ENCODE results near the gene SLC44A5.

Gene SLC44A5

GRCh38 chr1:75171876-75172275 is 439.0 kb downstream of the SLC44A5 start:
- DNase-seq = no peak

- DNase-seq = no peak
Observed at GRCh38 chr1:75170981-75171380, 439.9 kb downstream of the SLC44A5 start.

GRCh38 chr1:75170011-75170410 is 440.9 kb downstream of the SLC44A5 start:
- DNase-seq = no peak

- DNase-seq = no peak
Observed at GRCh38 chr1:75166821-75167220, 444.1 kb downstream of the SLC44A5 start.

GRCh38 chr1:75165264-75165663 is 445.6 kb downstream of the SLC44A5 start:
- no peak for DNase-seq

GRCh38 chr1:75159154-75159553 is 451.8 kb downstream of the SLC44A5 start:
- DNase-seq = no peak
